Activated CD4-positive, CD25-positive, alpha-beta regulatory T cell treated with anti-CD3 and anti-CD28 coated beads, Interleukin-2, amount 50 U/mL, for 72 hours (primary cell): ENCODE results near the gene ETNK2.
"Not testable (repeated sequence)": the region's sequence is repeated elsewhere in the genome, so short reads cannot be mapped to it uniquely, and the experiment has no call there.

Experiments
- DNase-seq: peaks from one replicate; pipeline ENCODE4 v3.0.0; 2021

Gene ETNK2

DNA sequence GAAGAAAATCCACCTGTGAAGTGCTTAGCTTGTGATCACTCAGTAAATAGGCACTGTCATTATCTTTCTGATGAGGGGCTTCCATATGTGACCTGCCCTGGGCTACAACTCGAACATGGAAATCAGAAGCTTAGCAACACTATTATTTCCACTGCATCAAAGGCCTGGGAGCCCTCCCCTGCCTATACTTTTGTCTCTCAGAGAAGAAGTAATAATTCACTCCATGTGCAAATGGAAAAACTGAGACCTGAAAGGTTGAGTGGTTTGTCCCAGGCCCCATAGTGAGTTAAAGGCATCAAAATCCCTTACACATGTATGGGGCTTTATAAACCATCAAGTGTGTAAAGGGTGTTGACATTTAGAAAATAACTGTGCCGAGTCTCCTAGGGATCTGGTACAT is 58.1 kb downstream of the ETNK2 start:
- no peak for DNase-seq

DNA sequence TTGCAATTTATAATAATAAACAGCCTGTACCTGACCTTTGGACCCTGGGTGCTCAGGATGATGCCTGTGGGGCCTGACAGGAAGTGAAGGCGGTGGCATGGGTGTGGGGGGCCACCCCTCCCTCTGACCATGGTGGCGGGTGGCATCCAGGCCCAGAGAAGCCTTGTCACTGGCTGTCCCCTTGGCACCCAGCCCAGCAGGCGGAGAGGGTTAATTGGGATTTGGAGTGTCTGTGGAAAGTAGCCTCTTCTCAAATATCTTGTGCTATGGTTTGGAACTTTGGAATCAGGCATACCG is 58.5 kb downstream of the ETNK2 start:
- no peak for DNase-seq

DNA sequence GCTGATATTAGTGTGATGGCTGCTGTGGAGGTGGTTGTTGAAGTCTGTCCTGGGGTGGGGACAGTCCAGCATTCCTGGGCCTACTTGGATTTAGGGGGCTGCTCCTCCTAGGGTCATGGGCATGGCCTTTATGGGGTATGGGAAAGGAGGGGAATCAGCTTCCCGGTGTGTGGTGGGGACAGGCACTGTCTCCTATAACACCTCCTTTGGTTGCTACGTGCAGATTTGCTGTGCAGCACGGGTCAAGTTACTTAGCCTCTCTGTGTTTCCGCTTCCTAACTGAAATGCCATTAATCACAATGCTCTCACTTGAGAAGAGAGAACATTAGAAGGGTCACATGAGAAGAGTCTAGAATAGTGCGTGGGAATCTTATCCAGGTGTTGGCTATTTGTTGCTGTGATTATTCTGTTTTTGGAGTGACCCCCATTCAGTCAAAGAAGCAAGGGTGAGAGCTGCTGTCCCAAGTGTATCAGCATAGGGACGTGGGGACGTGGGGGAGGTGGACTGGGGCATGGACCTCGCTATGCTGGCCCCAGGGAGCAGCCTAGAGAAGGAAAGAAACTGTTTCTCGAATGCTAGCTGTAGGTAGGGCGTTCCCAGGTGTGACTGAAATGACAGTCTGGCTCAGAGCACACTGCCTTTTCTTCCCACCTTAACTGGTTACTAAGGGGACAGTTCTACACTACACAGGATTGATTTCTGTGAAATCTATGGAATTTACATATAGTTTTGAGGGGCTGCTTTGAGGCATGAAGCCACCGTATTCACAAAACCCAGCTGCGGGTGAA is 59.0 kb downstream of the ETNK2 start:
- DNase-seq, result no peak

DNA sequence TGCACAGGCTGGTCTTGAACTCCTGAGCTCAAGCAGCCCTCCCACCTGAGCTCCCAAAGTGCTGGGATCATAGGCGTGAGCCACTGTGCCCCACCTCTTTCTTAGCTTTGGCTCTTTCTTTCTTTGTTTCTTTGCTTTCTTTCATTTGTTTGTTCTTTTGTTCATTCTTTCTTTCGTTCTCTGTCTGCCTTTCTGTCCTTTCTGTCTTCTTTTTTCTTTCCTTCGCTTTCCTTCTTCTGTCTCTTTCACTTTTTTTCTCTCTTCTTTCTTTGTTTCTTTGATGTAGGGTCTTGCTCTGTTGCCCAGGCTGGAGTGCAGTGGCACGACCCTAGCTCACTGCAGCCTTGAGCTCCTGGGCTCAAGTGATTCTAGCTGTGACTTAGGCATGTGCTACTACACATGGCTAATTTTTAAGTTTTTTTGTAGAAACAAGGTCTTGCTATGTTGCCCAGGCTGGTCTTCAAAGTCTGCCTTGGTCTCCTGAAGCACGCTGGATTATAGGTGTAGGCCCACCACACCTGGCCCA is 60.0 kb downstream of the ETNK2 start:
- no peak for DNase-seq

DNA sequence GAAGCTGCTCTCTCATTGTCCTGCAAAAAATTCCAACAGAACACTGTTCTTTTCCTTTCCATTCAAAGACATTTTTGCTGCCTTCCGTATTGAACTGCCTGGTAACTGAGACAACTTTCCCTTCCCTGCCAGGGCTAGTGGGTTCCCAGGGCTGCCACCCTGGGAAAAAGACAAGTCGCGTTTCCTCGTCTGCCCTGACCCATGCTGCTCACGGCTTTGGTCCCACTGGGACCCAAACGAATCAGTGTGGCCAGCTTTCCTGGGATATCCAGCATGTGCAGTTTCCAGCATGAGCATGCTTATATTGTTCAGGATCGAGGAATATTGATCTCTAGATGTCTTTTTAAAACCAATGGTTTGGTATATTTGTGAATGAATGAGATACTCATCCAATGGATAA is 60.8 kb downstream of the ETNK2 start:
- no peak for DNase-seq

DNA sequence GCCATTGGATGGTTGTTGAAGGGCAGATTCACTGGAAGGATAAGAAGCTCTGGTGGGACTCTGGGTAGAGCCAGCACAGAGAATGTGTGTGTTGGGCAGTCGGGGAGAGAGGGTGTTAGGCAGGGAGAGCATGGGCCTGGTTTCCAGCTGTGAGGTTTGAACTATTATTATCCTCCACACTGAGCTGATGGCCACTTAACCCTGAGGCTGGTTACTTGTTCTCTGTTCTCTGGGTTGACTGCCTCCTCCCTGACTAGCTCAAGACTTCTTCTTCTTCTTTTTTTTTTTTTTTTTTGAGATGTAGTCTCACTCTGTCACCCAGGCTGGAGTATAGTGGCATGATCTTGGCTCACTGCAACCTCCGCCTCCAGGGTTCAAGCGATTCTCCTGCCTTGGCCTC is 61.7 kb downstream of the ETNK2 start:
- not testable (repeated sequence) for DNase-seq

DNA sequence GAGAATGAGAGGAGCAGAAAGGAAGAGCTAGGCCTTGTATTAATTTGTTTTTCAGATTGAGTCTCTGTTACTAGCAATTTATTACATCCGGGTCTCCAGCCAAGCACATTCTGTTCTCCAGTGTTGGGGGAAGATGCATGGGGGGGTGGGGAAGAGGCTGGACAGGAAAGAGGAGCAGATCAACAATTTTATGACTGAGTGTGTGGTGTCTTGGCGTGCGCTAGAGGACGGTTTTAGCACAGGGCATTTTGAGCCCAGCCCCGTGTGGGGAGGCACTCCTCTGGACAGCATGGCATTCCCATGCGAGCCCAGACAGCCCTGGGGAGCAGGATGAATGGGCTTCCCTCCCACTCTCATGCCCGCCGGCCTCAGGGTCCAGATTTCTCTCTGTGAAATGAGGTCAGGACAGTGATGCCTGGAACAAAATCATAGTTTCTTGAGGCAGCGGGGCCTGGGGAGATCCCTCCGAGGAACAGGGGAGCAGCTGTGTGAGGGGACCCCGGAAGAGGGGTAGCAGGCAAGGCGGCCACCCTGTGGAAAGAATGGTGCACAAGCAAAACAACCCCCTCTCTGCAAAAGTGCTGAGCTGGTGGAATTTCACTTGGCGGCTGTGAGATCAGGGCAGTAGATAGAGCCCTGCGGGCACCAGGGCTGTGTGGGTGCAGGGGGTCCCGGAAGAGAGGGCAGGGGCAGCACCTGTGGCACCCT is 62.6 kb downstream of the ETNK2 start:
- DNase-seq, result no peak

DNA sequence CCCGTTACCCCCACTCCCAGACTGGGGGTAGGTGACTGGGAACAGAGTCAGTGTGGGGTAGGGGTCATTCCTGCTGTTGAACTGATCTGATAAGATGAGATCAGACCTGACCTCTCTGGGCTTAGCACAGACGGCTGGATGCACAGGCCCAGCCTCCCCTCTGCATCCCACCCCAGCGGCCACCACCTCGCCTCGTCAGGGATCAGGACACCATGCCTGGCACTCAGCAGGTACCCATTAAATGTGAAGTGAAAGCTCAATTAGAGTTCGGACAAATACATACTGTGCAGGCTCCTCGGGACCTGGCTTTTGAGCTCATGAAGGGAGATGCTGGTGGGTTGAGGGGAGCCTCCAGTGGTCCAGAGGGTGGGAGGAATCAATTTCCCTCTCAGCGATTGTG is 63.2 kb downstream of the ETNK2 start:
- no peak for DNase-seq

DNA sequence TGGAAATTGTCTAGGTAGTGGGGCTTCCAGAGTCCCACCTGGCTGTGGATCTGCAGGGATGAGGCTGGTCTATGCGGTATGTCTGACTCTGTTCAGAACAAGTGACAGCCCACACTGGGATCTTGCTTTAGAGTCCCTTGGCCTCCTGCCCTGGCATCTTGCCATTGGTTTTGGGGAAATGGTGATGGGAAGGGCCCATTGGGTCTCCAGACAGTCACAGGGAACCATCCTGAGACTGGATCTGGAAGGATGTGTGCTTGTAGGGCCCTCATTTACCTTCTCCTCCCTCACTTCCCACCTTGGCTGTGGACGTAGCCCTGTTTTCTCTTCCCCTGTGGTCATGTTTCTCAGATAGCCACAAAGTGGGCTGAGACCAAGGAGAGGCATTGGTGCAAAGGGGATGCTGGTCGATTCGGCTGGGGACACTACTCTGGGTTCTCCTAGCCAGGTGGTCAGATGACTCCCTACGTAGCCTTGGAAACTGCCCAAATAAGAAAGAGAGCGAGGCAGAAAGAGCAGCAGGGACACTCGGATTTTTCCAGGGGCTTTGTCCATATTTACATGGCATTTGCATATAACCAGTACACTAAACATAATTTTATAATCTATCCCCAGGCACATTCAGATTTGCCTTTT is 63.8 kb downstream of the ETNK2 start:
- DNase-seq, result no peak

DNA sequence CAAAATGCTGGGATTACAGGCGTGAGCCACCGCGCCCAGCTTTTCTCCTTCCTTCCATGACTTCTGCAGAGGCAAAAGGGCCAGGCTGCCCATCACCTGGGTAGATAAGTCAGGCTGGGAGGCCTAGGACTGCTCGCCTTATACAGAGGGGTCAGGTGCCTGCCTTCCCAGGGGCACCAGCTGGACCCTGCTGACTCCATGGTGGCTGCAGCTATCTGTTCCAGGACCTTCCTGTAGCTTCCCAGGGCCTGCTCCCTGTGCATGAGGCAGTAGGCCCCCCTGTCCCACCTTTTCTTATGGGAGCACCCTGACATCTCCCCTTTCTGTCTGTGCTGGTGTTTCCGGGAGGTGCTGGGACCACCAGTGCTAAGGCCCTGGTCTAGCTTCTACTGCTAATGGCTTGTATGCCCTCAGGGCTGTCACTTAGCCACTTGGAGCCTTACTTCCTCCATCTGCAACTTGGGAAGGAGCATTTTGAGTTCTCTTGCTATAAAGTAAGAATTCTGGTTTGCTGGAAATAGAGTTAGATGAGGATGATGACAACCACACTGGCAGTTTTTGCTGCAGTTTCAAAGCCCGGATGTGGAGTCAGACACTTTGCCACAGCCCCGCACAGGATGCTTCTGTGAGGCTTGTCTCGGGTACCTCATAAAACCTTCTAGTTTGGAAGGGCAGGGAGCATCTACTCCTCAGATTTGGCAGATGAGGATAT is 64.5 kb downstream of the ETNK2 start:
- DNase-seq, result no peak

DNA sequence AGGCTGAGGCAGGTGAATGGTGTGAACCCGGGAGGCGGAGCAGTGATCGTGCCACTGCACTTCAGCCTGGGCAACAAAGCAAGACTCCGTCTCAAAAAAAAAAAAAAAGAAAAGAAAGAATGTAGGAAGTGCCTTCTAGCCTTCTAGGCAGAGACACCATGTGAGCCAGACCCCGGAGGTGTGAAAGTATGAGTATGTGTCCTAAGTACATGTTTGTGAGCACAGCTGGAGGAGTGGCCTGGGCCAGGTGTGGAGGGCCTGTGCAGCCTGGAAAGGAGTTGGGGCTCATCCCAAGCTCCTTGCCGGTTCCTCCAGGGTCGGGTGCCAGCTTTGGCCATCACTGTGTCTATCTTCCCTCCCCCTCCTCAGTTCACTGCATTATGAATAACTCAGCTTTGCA is 66.0 kb downstream of the ETNK2 start:
- DNase-seq, result no peak

DNA sequence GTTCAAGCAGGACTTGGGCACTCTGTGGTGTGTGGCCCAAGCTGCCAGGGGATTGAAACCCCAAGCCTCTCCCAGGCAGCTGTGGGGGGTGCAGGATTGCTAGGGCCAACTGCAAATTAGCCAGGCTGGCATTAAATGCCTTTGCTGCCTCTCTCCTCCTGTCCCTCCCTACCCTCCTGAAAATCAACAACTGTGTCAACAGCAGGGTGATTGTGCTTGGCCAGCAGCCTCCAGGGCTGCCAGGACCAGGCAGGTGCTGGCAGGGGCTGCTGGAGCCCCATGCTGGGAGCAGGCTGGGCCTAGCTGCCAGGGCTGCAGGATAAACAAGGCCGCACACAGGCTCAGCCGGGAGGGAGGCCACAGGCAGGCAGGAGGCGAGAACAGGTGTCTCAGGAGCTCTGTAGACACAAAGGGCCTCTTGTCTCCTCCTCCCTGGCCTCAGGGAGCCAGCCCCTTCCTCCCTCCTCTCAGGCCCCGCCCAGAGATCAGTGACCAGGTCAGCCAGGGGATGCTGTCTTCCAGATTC is 67.5 kb downstream of the ETNK2 start:
- DNase-seq, result no peak

DNA sequence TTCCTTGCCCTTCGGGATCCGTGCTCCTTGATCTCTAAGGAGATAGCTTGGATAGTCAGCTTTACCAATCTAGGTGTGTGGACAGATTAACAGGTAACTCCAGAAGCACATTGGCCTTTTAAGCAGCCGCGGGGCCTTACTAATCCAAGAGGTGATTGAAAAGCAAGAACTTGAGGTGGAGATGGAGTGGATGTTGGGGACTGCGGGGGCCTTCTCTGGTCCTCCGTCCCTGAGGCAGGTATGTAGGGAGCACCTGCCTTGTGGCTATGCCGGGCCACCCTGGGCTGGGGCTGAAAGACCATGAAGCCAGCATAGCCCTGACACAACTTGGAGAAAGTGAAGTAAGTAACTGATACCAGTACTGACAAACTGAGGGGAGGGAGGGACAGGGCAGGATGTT is 68.4 kb downstream of the ETNK2 start:
- DNase-seq, result no peak

DNA sequence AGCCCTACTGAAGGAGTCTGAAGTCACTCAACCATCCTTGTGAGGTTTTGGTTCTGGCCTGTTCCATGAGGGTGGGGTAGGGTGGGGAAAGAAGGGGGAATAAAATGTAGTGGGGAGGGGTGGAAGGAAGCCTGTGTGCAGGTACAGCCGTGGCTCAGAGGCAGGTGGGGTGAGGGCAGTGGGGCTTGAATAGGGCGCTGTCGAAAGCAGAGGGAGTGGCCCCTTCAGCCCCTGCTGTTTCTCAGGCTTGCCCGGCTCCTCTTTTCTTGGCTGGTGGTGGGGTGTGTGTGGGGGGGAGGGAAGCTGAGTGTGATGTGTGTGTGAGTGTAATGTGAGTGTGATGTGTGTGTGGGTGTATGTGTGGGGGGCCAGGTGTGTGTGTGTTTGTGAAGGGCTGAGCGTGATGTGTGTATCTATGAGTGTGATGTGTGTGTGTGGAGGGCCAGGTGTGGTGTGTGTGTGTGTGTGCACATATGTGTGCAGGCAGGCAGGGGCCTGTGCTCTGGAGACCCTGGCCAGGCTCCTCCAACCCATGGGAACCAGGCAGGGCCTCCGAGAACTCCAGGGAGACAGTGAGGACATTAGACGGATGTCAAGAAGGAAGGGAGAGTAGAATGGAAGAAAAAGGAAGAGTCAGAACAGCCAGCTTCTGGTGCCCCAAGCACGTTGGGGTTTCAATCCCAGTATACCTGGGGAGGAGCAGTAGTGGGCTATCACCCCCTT is 69.9 kb downstream of the ETNK2 start:
- DNase-seq, result no peak

DNA sequence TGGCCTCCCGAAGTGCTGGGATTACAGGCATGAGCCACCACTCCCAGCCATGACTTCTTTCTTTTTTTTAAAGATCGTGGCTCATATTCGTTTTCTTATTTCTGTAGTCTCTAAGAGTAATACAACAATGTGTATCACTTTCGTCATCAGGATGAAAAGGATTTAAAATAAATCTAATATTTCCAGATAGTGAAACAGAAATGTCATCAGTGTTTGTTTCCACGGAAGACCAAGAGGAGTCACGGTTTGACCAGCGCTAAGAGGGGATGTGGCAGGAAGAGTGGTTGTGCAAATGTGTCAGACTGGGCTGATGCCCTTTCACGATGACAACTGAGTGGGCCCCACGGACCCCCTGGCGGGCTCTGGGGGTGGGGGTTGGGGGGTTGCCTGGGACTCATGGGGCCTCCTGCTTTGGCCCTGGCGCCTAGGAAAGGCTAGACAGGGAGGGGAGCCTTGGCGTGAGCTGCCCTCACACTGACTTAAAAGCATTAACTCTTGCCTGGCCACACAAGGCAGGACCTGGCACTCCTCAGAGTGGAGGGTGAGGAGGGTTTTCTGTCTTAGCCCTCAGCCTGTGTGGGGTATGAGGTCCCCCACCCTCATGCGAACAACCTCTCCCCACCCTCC is 70.6 kb downstream of the ETNK2 start:
- no peak for DNase-seq
